ENCODE results near the gene SLC16A1.

GRCh38 chr1:112992780-112993179, 36.8 kb upstream of the SLC16A1 start:
- no peak for TF ChIP-seq CTCF (conservative IDR thresholded peaks at IDR 0.05; ENCODE audit: low read length)
- no peak for TF ChIP-seq EZH2phosphoT487 (IDR thresholded peaks at IDR 0.05; ENCODE audit: borderline replicate concordance)
